T-helper 1 cell treated with Interleukin-12 subunit alpha and Interleukin-12 subunit beta and Interleukin-4 antibody, amounts not matched to agents 30 μg/mL and 1 μg/mL, for 36 hours (primary cell): Measurements from ENCODE around the gene EEF2.

Experiments used
- H3K27ac Mint-ChIP-seq: one replicate; pipeline ENCODE4 v1.8.0; 2021; ENCODE audit warnings: mild to moderate bottlenecking, mixed read lengths
- H3K27me3 Mint-ChIP-seq: one replicate; pipeline ENCODE4 v1.8.0; 2021; ENCODE audit warnings: low read depth, mixed read lengths
- H3K36me3 Mint-ChIP-seq: one replicate; pipeline ENCODE4 v1.8.0; 2021; ENCODE audit warnings: low read depth, mixed read lengths
- H3K4me1 Mint-ChIP-seq: one replicate; pipeline ENCODE4 v1.8.0; 2021; ENCODE audit warnings: low read depth, mixed read lengths
- H3K4me3 Mint-ChIP-seq: one replicate; pipeline ENCODE4 v1.8.0; 2021; ENCODE audit warnings: mild to moderate bottlenecking, moderate library complexity, mixed read lengths
- H3K9me3 Mint-ChIP-seq: one replicate; pipeline ENCODE4 v1.8.0; 2021; ENCODE audit warnings: mixed read lengths

Gene EEF2

GRCh38 chr19:3984908-3985642 lies at the start of gene EEF2:
Gene EEF2 (minus strand): TSS chr19:3985463. CDS start chr19:3985380, 83 bp downstream.
- peaks cover 39% of the 10 kb centered on the region for H3K4me1 Mint-ChIP-seq
- peak within 1 kb of the TSS; percentile 99 for H3K4me3 Mint-ChIP-seq
- H3K27ac Mint-ChIP-seq = peak within 1 kb of the TSS; percentile 91
- peaks cover 34% of the 10 kb centered on the region for H3K36me3 Mint-ChIP-seq
- H3K9me3 Mint-ChIP-seq = no peaks in the 10 kb centered on the region
- H3K27me3 Mint-ChIP-seq = no peaks in the 10 kb centered on the region

GRCh38 chr19:4034048-4035017 lies 49.1 kb upstream of the EEF2 start:
- Mint-ChIP-seq H3K27me3 (no peaks in the 10 kb centered on the region), H3K4me3 (no peak overlapping the region)

DNA sequence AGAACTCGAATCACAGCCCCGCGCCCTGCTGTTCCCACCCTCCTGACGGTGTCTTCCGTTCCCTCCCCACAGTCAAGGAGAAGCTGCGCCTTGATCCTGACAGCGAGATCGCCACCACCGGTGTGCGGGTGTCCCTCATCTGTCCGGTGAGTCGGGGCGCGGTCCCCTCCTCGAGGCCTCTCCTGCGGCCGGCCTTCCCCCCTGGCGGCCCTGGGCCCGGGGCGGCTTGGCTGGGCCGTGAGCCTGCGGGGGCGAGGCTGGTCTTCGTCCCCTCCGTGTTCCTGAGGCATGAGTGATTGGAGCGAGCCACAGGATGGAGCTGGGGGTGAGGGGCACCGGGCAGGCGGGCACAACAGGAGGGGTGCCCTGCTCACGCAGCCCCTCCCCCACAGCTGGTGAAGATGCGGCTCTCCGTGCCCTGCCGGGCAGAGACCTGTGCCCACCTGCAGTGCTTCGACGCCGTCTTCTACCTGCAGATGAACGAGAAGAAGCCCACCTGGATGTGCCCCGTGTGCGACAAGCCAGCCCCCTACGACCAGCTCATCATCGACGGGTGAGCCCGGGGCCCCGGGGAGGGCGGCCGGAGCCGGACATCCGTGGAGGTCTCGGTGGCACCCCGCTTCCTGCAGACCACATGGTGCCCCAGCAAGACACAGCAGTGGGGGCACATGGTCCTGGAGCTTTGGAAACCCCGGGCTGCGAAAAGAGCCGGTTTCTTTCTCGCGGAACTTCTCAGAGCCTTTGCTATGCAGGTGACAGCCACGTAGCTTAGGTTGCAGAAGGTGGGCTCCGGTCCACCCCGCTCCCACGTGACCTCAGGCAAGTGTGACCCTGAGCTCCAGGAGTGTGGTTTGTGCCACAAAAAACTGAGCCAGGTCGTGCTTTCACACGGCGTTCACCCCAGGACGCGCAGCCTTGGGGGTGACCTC lies 48.0 kb upstream of the EEF2 start:
- Mint-ChIP-seq H3K9me3 (no peaks in the 10 kb centered on the region), H3K4me3 (no peak overlapping the region), H3K27me3 (no peaks in the 10 kb centered on the region), H3K27ac (no peak overlapping the region), H3K4me1 (no peaks in the 10 kb centered on the region), H3K36me3 (peaks cover 2% of the 10 kb centered on the region)

More at GRCh38 chr19:4034048-4035017, 49.1 kb upstream of the EEF2 start:
- Mint-ChIP-seq H3K27ac (no peak overlapping the region), H3K36me3 (peaks cover 2% of the 10 kb centered on the region), H3K4me1 (no peaks in the 10 kb centered on the region), H3K9me3 (no peaks in the 10 kb centered on the region)

- H3K27me3 Mint-ChIP-seq = no peaks in the 10 kb centered on the region
- no peak overlapping the region for H3K4me3 Mint-ChIP-seq
- H3K4me1 Mint-ChIP-seq = no peaks in the 10 kb centered on the region
- no peaks in the 10 kb centered on the region for H3K9me3 Mint-ChIP-seq
- H3K36me3 Mint-ChIP-seq = no peaks in the 10 kb centered on the region
- no peak overlapping the region for H3K27ac Mint-ChIP-seq
Observed at GRCh38 chr19:4032436-4032835, 47.2 kb upstream of the EEF2 start.

- Mint-ChIP-seq H3K4me3 (no peak overlapping the region), H3K4me1 (no peaks in the 10 kb centered on the region), H3K9me3 (no peaks in the 10 kb centered on the region), H3K27ac (no peak overlapping the region), H3K36me3 (peaks cover 3% of the 10 kb centered on the region), H3K27me3 (no peaks in the 10 kb centered on the region)
Observed at GRCh38 chr19:4031420-4031819, 46.2 kb upstream of the EEF2 start.

GRCh38 chr19:4030981-4031380 lies 45.7 kb upstream of the EEF2 start:
- Mint-ChIP-seq H3K27ac (no peak overlapping the region), H3K36me3 (peaks cover 3% of the 10 kb centered on the region), H3K4me1 (no peaks in the 10 kb centered on the region), H3K27me3 (no peaks in the 10 kb centered on the region), H3K9me3 (no peaks in the 10 kb centered on the region), H3K4me3 (no peak overlapping the region)

GRCh38 chr19:4030552-4030951 lies 45.3 kb upstream of the EEF2 start:
- H3K4me1 Mint-ChIP-seq = no peaks in the 10 kb centered on the region
- H3K36me3 Mint-ChIP-seq = peaks cover 4% of the 10 kb centered on the region
- H3K9me3 Mint-ChIP-seq = no peaks in the 10 kb centered on the region
- H3K27me3 Mint-ChIP-seq = no peaks in the 10 kb centered on the region
- H3K27ac Mint-ChIP-seq = no peak overlapping the region
- no peak overlapping the region for H3K4me3 Mint-ChIP-seq

DNA sequence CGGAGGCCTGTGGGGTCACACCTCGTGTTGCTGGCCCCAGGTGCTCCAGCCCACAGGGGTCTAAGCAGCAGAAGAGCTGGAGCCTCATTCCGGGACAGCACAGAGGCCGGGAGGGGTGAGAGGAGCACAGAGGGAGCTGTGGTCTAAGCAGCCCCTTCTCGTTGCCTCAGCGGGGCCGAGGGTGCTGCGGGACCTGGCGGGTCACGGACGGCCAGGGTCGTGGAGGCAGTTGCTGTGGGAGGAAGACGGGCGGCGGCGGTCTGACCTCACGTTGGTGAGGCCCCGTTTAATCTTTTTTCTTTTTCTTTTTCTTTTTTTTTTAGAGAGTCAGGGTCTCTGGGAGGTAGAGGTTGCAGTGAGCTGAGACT lies 44.0 kb upstream of the EEF2 start:
- no peaks in the 10 kb centered on the region for H3K27me3 Mint-ChIP-seq
- no peak overlapping the region for H3K27ac Mint-ChIP-seq
- no peak overlapping the region for H3K4me3 Mint-ChIP-seq
- H3K4me1 Mint-ChIP-seq = no peaks in the 10 kb centered on the region
- peaks cover 8% of the 10 kb centered on the region for H3K36me3 Mint-ChIP-seq
- H3K9me3 Mint-ChIP-seq = no peaks in the 10 kb centered on the region

DNA sequence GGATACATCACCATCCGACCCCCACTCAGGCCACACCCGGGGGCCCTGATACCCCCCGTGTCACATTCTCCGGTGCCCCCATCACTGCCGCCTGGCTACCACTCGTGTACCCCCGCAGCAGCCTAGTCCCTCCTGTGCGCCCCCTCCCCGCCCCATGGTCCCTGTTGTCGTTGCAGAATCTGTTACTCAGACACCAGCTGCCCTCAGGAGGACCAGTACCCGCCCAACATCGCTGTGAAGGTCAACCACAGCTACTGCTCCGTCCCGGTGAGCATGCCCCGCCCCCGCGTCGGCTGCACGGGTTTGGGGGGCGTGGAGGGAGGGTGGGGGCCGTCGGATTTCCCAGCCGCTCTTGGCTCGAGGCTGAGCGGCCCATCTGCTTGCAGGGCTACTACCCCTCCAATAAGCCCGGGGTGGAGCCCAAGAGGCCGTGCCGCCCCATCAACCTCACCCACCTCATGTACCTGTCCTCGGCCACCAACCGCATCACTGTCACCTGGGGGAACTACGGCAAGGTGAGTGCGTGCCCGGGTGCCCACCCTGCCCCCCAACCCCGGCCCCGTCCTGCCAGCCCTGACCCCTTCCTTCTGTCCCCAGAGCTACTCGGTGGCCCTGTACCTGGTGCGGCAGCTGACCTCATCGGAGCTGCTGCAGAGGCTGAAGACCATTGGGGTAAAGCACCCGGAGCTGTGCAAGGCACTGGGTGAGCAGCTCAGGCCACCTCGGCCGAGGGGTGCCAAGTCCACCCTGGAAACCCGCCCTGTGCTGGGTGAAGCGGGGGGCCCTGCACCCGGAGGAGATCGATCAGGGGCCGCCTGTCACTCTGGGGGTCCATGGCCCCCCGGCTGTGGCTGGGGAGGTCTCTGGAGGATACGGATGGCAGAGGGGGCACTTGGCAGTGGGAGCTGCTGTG lies 43.3 kb upstream of the EEF2 start:
- Mint-ChIP-seq H3K9me3 (no peaks in the 10 kb centered on the region), H3K27me3 (no peaks in the 10 kb centered on the region), H3K27ac (no peak overlapping the region), H3K4me3 (no peak overlapping the region), H3K36me3 (peaks cover 8% of the 10 kb centered on the region), H3K4me1 (no peaks in the 10 kb centered on the region)

GRCh38 chr19:4027146-4027545 lies 41.9 kb upstream of the EEF2 start:
- Mint-ChIP-seq H3K9me3 (no peaks in the 10 kb centered on the region), H3K4me3 (no peak overlapping the region), H3K27me3 (no peaks in the 10 kb centered on the region), H3K4me1 (no peaks in the 10 kb centered on the region), H3K36me3 (peaks cover 8% of the 10 kb centered on the region), H3K27ac (no peak overlapping the region)

DNA sequence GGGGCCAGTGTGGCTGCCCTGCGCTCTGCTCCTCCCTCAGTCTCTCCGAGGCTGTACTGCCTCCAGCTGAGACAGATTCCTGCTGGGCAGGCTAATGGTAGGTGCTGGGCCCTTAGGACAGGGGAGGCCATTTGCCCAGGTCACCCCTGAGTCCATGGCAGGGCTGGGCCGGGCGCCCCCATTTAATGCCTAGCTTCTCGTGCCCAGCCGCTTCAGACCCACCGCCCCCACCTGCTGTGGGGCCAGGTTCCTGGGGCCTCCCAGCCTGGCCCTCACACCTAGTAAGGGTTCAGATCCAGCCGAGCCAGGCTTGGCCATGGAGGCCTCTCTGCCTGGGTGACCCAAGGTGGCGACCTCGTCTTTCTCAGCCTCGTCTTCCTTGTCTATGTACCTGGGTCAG lies 40.1 kb upstream of the EEF2 start:
- no peaks in the 10 kb centered on the region for H3K27me3 Mint-ChIP-seq
- no peaks in the 10 kb centered on the region for H3K9me3 Mint-ChIP-seq
- peaks cover 17% of the 10 kb centered on the region for H3K36me3 Mint-ChIP-seq
- H3K27ac Mint-ChIP-seq = no peak overlapping the region
- peaks cover 2% of the 10 kb centered on the region for H3K4me1 Mint-ChIP-seq
- no peak overlapping the region for H3K4me3 Mint-ChIP-seq

DNA sequence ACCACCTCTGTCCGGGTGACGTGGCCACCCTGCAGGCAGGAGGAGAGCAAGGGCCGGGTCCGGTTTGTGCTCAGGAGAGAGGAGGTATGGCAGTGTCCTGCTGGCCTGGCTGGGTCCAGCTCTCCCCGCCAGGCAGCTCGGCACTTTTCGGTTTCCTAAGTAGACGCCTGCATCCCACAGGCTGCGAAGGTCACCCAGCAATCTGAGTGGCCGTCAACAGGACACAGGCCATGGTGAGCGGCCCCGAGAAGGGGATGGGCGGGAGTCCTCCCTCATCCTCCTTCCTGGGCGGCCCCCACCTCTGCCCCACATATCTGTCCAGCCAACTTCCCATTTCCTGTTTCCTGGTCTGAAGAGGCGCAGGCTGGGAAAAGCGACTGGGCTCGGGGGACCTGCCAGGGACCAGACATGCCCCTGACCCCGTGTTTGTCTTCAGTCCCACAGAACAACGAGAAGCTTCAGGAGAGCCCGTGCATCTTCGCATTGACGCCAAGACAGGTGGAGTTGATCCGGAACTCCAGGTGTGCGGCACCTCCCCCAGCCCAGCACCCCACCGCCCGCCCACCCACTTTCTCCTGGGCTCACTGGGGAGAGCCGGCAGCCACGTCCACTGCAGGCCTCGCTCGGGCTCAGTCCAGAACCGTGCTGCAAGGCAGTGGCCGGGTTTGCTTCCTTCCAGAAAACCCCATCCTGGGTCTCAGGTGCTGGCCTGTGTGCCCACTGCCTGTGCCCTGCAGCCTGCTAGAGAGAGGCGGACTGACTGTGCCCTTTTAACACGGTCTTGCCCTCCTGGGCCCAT lies 38.5 kb upstream of the EEF2 start:
- H3K36me3 Mint-ChIP-seq = peaks cover 17% of the 10 kb centered on the region
- no peaks in the 10 kb centered on the region for H3K9me3 Mint-ChIP-seq
- peaks cover 2% of the 10 kb centered on the region for H3K4me1 Mint-ChIP-seq
- no peak overlapping the region for H3K27ac Mint-ChIP-seq
- H3K27me3 Mint-ChIP-seq = no peaks in the 10 kb centered on the region
- no peak overlapping the region for H3K4me3 Mint-ChIP-seq

- H3K36me3 Mint-ChIP-seq = peaks cover 11% of the 10 kb centered on the region
- peaks cover 2% of the 10 kb centered on the region for H3K4me1 Mint-ChIP-seq
- no peaks in the 10 kb centered on the region for H3K9me3 Mint-ChIP-seq
- H3K27me3 Mint-ChIP-seq = no peaks in the 10 kb centered on the region
- H3K27ac Mint-ChIP-seq = no peak overlapping the region
- no peak overlapping the region for H3K4me3 Mint-ChIP-seq
Observed at GRCh38 chr19:4019578-4019977, 34.3 kb upstream of the EEF2 start.
